GM12864 (cell line): Measurements from ENCODE around the gene CACNA1C.

Experiments
- DNase-seq: peaks from one replicate; pipeline ENCODE4 v3.0.0-alpha.2; 2011; ENCODE audit warnings: low read depth
- H3K4me3 ChIP-seq: 2 replicates; pipeline ENCODE4 v1.5.1; 2011; ENCODE audit warnings: mild to moderate bottlenecking, low read depth, low read length, control low read depth
- CTCF ChIP-seq: IDR thresholded peaks from 2 replicates; pipeline ENCODE4 v1.5.1; 2011; ENCODE audit warnings: low read depth, mild to moderate bottlenecking, moderate library complexity, low read length, control low read depth, inconsistent platforms; ENCODE audit errors: missing control alignments

Gene CACNA1C

GRCh38 chr12:2183556-2184541, 131.1 kb downstream of the CACNA1C start:
- no peak overlapping the region for H3K4me3 ChIP-seq
- no peak for DNase-seq
- no peak for TF ChIP-seq CTCF

DNA sequence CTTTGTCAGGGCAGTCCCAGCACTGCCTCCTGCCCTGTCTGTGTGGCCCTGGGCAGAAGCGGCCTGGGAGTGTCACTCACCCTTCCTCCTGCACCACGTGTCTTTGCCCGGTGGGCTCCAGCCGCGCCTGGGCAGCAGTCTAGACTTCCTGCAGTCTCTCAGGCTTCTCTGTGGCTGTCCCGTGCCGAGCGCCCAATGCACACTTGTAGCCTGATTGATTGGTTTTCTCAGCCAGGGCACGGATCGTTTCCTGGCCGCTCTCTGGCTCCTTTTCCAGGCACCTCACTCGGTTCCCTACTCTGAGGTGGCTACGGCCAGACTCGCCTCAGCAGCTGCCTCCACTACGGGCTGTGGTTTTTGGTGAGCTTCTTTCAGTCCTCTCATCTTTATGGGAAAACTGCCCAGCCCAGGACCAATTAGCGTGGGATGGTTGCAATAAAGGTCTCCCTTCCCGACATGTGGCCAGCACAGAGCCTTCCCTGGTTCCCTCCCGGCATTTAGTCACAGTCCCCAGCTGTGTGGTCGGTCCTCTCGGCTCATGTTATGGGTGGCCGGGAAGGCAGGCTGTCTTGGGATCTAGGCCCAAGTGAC, 133.1 kb downstream of the CACNA1C start:
- TF ChIP-seq CTCF = no peak
- DNase-seq = no peak
- H3K4me3 ChIP-seq = no peak overlapping the region

- H3K4me3 ChIP-seq = no peak overlapping the region
- no peak for TF ChIP-seq CTCF
These were observed 134.6 kb downstream of the CACNA1C start for GRCh38 chr12:2187195-2187945.

GRCh38 chr12:2190085-2190484, 137.3 kb downstream of the CACNA1C start:
- TF ChIP-seq CTCF = no peak
- DNase-seq = no peak
- H3K4me3 ChIP-seq = no peak overlapping the region

More at GRCh38 chr12:2187195-2187945, 134.6 kb downstream of the CACNA1C start:
- DNase-seq = no peak

GRCh38 chr12:2190896-2191533, 138.2 kb downstream of the CACNA1C start:
- no peak overlapping the region for H3K4me3 ChIP-seq
- no peak for TF ChIP-seq CTCF
- no peak for DNase-seq

- TF ChIP-seq CTCF = no peak
- no peak for DNase-seq
- no peak overlapping the region for H3K4me3 ChIP-seq
These were observed 138.9 kb downstream of the CACNA1C start for GRCh38 chr12:2191534-2192153.
